GM12878 (cell line): ENCODE measurements around the gene PJA2. TPM values are rescaled to one million over a fixed set of nuclear protein-coding genes. Genes with fewer than 3 reads are reported as not detected.

ENCODE experiments used
- ATAC-seq: fragments of 200-7000 bp; cut with Tn5 transposase; 3 replicates; pipeline ENCODE4 v1.9.1; 2020; ENCODE audit warnings: mild to moderate bottlenecking, moderate library complexity
- BruUV-seq: library from RNA; stranded (reverse); fragments of 400-500 nt; replicated peaks from 2 replicates; lab custom pipeline; 2021; lab: Mats Ljungman, UMichigan
- CTCF ChIA-PET: fragments of 300-600 bp; sonication (Branson Sonifier 250); formaldehyde crosslinking; extraction: SDS; loops from one replicate; lab custom pipeline; 2021; ENCODE audit warnings: inconsistent platforms; lab: Yijun Ruan, JAX
- POLR2A ChIA-PET: fragments of 350-600 bp; formaldehyde crosslinking; extraction: SDS; loops from one replicate; lab custom pipeline; 2021; ENCODE audit warnings: inconsistent platforms; lab: Charles Lee
- RAD21 ChIA-PET: fragments of 300-600 bp; sonication (Branson Sonifier 250); formaldehyde crosslinking; loops from one replicate; lab custom pipeline; 2023; ENCODE audit warnings: antibody characterized with exemption; ENCODE audit not compliant: unreplicated experiment; lab: Charles Lee
- SMC1A ChIA-PET: fragments of 300-600 bp; sonication (Branson Sonifier 250); formaldehyde crosslinking; loops from one replicate; lab custom pipeline; 2023; ENCODE audit not compliant: unreplicated experiment, uncharacterized antibody; lab: Charles Lee
- DNase-seq: peaks from one replicate; pipeline ENCODE4 v3.0.0-alpha.2; 2011; ENCODE audit warnings: low read depth, low spot score
- FAIRE-seq: peaks from 3 replicates; lab custom pipeline; 2011; peaks lifted over from hg19 to GRCh38; lab: Jason Lieb, UNC
- H2AFZ ChIP-seq: 2 replicates; pipeline ENCODE4 v1.6.0; 2011; ENCODE audit warnings: low read depth, low read length, control low read depth; ENCODE audit not compliant: control insufficient read depth
- H3K27ac ChIP-seq: 2 replicates; pipeline ENCODE4 v1.5.1; 2011; ENCODE audit warnings: control low read depth; ENCODE audit not compliant: control insufficient read depth, insufficient read depth
- H3K27me3 ChIP-seq, 2 experiments: replicated peaks in 1 of 2; 2 replicates each; pipeline versions ENCODE4 v1.6.0 to v1.6.1; 2011; ENCODE audit warnings: low read length in 1 of 2; ENCODE audit not compliant: control insufficient read depth in 2 of 2, insufficient read depth in 2 of 2
- H3K36me3 ChIP-seq, 2 experiments: 2 replicates each; pipeline ENCODE4 v1.5.1; 2011; ENCODE audit warnings: low read length in 1 of 2; ENCODE audit not compliant: control insufficient read depth in 2 of 2, insufficient read depth in 2 of 2
- H3K4me1 ChIP-seq: 2 replicates; pipeline ENCODE4 v1.6.1; 2011; ENCODE audit warnings: mild to moderate bottlenecking, low read length, moderate library complexity, mixed read lengths; ENCODE audit not compliant: control insufficient read depth, insufficient read depth
- H3K4me2 ChIP-seq: 2 replicates; pipeline ENCODE4 v1.6.0; 2011; ENCODE audit warnings: control low read depth; ENCODE audit not compliant: control insufficient read depth, insufficient read depth
- H3K4me3 ChIP-seq: fragments of 200-600 bp; sonication (generic); 2 replicates; pipeline ENCODE4 v1.5.1; 2016
- H3K79me2 ChIP-seq: 2 replicates; pipeline ENCODE4 v1.6.0; 2011; ENCODE audit warnings: low read length; ENCODE audit not compliant: control insufficient read depth, insufficient read depth
- H3K9ac ChIP-seq: 2 replicates; pipeline ENCODE4 v1.8.0; 2011; ENCODE audit warnings: low read length, control low read depth, mixed read lengths; ENCODE audit not compliant: control insufficient read depth, insufficient read depth
- H3K9me3 ChIP-seq: replicated peaks from 3 replicates; pipeline ENCODE4 v1.5.1; 2011; ENCODE audit warnings: mild to moderate bottlenecking, low read length; ENCODE audit not compliant: control insufficient read depth, insufficient read depth
- H4K20me1 ChIP-seq: 2 replicates; pipeline ENCODE4 v1.6.0; 2011; ENCODE audit not compliant: control insufficient read depth, insufficient read depth
- CEBPB ChIP-seq, 2 experiments: fragments of 150-350 bp in 1 of 2; IDR thresholded peaks; 2 replicates each; pipeline ENCODE4 v1.6.1; 2012 to 2014; ENCODE audit warnings: low read depth in 2 of 2, low read length in 2 of 2, borderline replicate concordance in 1 of 2, inconsistent platforms in 1 of 2
- EGR1 ChIP-seq, 2 experiments: IDR thresholded peaks; 1 replicate in 1 of 2; 2 replicates in 1 of 2; pipeline ENCODE4 v1.6.1; 2011 to 2012; ENCODE audit warnings: low read depth in 2 of 2, low read length in 2 of 2, borderline replicate concordance in 1 of 2, mild to moderate bottlenecking in 1 of 2, moderate library complexity in 1 of 2
- IKZF2 ChIP-seq, 2 experiments: fragments of 450-650 bp; IDR thresholded peaks; 2 replicates each; pipeline ENCODE4 v1.6.1; 2017; ENCODE audit warnings: mild to moderate bottlenecking in 2 of 2, moderate library complexity in 2 of 2
- IRF4 ChIP-seq: IDR thresholded peaks from 2 replicates; pipeline ENCODE4 v1.6.1; 2011; ENCODE audit warnings: low read depth, low read length
- KAT2A ChIP-seq: conservative IDR thresholded peaks from 2 replicates; pipeline ENCODE4 v1.6.1; 2011; ENCODE audit warnings: low read depth, low read length; ENCODE audit not compliant: control insufficient read depth
- SMC3 ChIP-seq: IDR thresholded peaks from 2 replicates; pipeline ENCODE4 v1.6.1; 2011; ENCODE audit warnings: low read length, improper control_type of control experiment, borderline replicate concordance
- SREBF2 ChIP-seq: IDR thresholded peaks from 2 replicates; pipeline ENCODE4 v1.6.1; 2012; ENCODE audit warnings: mild to moderate bottlenecking, low read length
- WGBS: methylation state at CpG from one replicate; pipeline ENCODE4 v1.1.6; 2016; ENCODE audit warnings: low lambda C conversion rate; ENCODE audit not compliant: insufficient replicate concordance, insufficient coverage; ENCODE audit errors: missing lambda C conversion rate; 5-methylcytosine and 5-hydroxymethylcytosine counted together
- in situ Hi-C: fragments of 300-500 bp; cut with MboI; formaldehyde crosslinking; loops from 9 replicates; pipeline ENCODE4 v1.14.3; 2018; ENCODE audit warnings: mixed read lengths
- intact Hi-C: fragments of 100-400 bp; cut with micrococcal nuclease; formaldehyde crosslinking; loops from one replicate; pipeline ENCODE4 v1.14.2; 2022; ENCODE audit not compliant: unreplicated experiment
- polyA plus RNA-seq, 11 experiments: library from polyadenylated mRNA; depleted of rRNA in 4 of 11; unstranded in 6 of 11; stranded (reverse) in 5 of 11; fragments of >200 nt; fragmentation: Nextera tagmentation in 4 of 11; fragmentation: Illumina TruSeq in 1 of 11; extraction: Ambion mirVana in 4 of 11; extraction: Trizol in 1 of 11; gene quantifications; 1 replicate in 1 of 11; 2 replicates in 10 of 11; pipeline versions ENCODE4 v1.2.1 to v1.2.3, GENCODE V29; 2011 to 2016; ENCODE audit warnings: inconsistent platforms in 2 of 11, missing spikeins in 2 of 11, low read depth in 1 of 11
- total RNA-seq, 4 experiments: library from RNA; depleted of rRNA in 3 of 4; stranded (reverse); fragments of >200 nt in 3 of 4; fragmentation: Illumina TruSeq in 1 of 4; extraction: Trizol in 1 of 4; gene quantifications; 2 replicates each; pipeline versions ENCODE4 v1.2.1 to v1.2.3, GENCODE V29; 2013 to 2021
- TF ChIP-seq, protein P1 (sequence below): IDR thresholded peaks from 2 replicates; pipeline ENCODE4 v1.6.1; 2011; ENCODE audit warnings: mild to moderate bottlenecking, low read depth, low read length, moderate library complexity; ENCODE audit not compliant: insufficient replicate concordance

The PJA2 gene
- total and polyA plus RNA-seq, 10 of the 15 experiments (the other 5 are each of a cell fraction or from before 2014, with no cell fraction given): 27.8 to 93.4 (median 47.8) TPM

DNA sequence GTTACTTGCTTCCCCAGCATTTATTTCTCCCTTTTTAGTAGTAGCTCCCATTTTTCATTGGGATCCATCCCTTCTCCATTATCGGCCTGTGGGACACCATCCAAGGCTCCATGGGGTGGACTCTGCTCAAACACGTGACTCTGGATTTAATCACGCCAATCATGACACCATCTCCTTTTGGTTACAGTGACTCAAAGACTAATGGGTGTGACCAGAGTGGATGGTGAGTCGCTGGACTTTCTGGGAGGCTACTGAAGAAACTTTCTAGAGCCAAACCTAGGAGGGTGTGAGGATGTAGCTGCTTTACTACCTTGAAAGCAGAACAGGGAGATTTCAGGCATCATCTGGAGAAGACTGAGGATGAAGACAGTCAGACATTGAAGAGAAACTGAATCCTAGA, 93.1 kb downstream of the PJA2 start:
- Histone ChIP-seq H3K79me2 (no peaks in the 10 kb centered on the region), H4K20me1 (no peaks in the 10 kb centered on the region), H3K27ac (no peak overlapping the region), H3K36me3 (no peaks in the 10 kb centered on the region), H3K4me3 (no peak overlapping the region), H3K4me1 (no peaks in the 10 kb centered on the region), H3K9ac (no peak overlapping the region), H3K4me2 (no peak overlapping the region), H3K9me3 (no peaks in the 10 kb centered on the region), H3K27me3 (no peaks in the 10 kb centered on the region), H2AFZ (no peak overlapping the region)
- WGBS: 66% methylated on average over 4 of the region's 4 CpGs
- no peak for ATAC-seq
- ChIA-PET RAD21 (no interaction called here), POLR2A (no interaction called here), SMC1A (interaction anchor here (0.8 kb wide), 1 partner anchor 9 kb away, joined by 4 read pairs; no protein-coding TSS in a partner anchor), CTCF (no interaction called here)
- intact Hi-C loops (no loop called here), in situ Hi-C loops (no loop called here)
- DNase-seq: no peak
- no peak for TF ChIP-seq IKZF2 (IDR thresholded peaks at IDR 0.05)
- no peak for TF ChIP-seq SREBF2
- TF ChIP-seq KAT2A: no peak
- no peak for TF ChIP-seq SMC3
- TF ChIP-seq, protein P1, sequence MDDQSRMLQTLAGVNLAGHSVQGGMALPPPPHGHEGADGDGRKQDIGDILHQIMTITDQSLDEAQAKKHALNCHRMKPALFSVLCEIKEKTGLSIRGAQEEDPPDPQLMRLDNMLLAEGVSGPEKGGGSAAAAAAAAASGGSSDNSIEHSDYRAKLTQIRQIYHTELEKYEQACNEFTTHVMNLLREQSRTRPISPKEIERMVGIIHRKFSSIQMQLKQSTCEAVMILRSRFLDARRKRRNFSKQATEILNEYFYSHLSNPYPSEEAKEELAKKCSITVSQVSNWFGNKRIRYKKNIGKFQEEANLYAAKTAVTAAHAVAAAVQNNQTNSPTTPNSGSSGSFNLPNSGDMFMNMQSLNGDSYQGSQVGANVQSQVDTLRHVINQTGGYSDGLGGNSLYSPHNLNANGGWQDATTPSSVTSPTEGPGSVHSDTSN: no peak
- no peak for TF ChIP-seq EGR1 (IDR thresholded peaks at IDR 0.05; ENCODE audit: borderline replicate concordance in 1 of 2, low read depth in 2 of 2, low read length in 2 of 2)
- no peak for TF ChIP-seq IRF4
- TF ChIP-seq CEBPB (IDR thresholded peaks at IDR 0.05; ENCODE audit: borderline replicate concordance in 1 of 2, low read depth in 2 of 2, low read length in 2 of 2): no peak
- FAIRE-seq: no peak
- BruUV-seq: no TSS peak
